ENCODE results near the gene WARS2.

WARS2 gene

DNA sequence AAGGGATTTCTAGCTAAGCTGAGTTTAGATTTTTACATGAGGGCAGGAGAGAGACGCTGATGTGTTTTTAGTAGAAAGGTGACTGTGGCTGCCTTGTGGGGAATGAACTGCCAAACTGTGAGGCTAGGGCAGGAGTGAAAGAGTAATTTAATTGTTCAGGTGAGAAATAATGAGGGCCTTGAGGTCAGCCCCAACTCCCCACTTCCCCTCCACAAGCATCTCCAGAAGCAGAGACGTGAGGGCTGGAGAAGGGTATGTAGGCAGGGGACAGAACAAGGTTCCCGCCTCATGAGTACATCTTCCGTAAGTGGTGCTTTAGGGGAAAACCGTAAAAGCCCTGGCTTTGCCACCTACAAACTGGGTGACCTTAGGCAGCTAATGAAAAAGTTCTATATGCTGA lies 70.8 kb downstream of the WARS2 start:
- TF ChIP-seq EZH2 (IDR thresholded peaks at IDR 0.05; ENCODE audit: borderline replicate concordance, low read length) = no peak
- TF ChIP-seq, protein P1, sequence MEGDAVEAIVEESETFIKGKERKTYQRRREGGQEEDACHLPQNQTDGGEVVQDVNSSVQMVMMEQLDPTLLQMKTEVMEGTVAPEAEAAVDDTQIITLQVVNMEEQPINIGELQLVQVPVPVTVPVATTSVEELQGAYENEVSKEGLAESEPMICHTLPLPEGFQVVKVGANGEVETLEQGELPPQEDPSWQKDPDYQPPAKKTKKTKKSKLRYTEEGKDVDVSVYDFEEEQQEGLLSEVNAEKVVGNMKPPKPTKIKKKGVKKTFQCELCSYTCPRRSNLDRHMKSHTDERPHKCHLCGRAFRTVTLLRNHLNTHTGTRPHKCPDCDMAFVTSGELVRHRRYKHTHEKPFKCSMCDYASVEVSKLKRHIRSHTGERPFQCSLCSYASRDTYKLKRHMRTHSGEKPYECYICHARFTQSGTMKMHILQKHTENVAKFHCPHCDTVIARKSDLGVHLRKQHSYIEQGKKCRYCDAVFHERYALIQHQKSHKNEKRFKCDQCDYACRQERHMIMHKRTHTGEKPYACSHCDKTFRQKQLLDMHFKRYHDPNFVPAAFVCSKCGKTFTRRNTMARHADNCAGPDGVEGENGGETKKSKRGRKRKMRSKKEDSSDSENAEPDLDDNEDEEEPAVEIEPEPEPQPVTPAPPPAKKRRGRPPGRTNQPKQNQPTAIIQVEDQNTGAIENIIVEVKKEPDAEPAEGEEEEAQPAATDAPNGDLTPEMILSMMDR (IDR thresholded peaks at IDR 0.05; ENCODE audit: low read length) = no peak
- H3K27me3 ChIP-seq (ENCODE audit: insufficient read depth, low read length) = no peaks in the 10 kb centered on the region
- H3K27ac ChIP-seq (ENCODE audit: low read depth, low read length, poor library complexity, severe bottlenecking) = no peak overlapping the region
- H3K9me2 ChIP-seq (ENCODE audit: low read depth, low read length) = no peaks in the 10 kb centered on the region
- no peak overlapping the region for H3K4me3 ChIP-seq (ENCODE audit: low read depth, low read length, poor library complexity, severe bottlenecking)
- no peaks in the 10 kb centered on the region for H3K9me3 ChIP-seq (ENCODE audit: low read length)
- no peaks in the 10 kb centered on the region for H3K4me1 ChIP-seq (ENCODE audit: insufficient read depth, low read length, severe bottlenecking)
- H2AFZ ChIP-seq (ENCODE audit: low read length) = no peak overlapping the region
- no peaks in the 10 kb centered on the region for H4K20me1 ChIP-seq (ENCODE audit: insufficient read depth, low read length)
- H3K79me2 ChIP-seq (ENCODE audit: insufficient read depth, low read length) = no peaks in the 10 kb centered on the region
- H3F3A ChIP-seq (ENCODE audit: insufficient read depth, low read length) = no peaks in the 10 kb centered on the region
- no peak overlapping the region for H3K4me2 ChIP-seq (ENCODE audit: low read length)
- no peaks in the 10 kb centered on the region for H3K36me3 ChIP-seq (ENCODE audit: insufficient read depth, low read length)
- no peak overlapping the region for H3K9ac ChIP-seq (ENCODE audit: low read length)

DNA sequence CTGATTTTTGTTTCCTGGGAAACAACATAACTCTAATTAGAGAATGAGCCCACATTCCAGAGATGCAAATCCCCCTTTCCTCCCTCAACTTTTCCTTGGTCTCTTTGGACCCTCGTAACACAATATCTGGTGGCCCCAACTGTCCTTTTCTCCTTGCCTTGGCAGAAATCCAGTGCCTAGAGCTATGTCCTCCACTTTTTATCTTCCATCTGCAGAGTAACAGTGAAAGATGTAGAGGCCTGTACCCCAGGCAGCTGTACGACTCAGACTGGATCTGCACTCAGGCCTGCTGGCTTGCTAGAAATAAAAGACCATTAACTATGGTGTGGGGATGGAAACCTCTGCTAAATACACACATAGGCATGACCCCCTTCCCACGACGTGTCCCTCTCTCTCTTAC lies 72.0 kb downstream of the WARS2 start:
- Histone ChIP-seq H3K9me3 (ENCODE audit: low read length) (no peaks in the 10 kb centered on the region), H3F3A (ENCODE audit: insufficient read depth, low read length) (no peaks in the 10 kb centered on the region), H3K79me2 (ENCODE audit: insufficient read depth, low read length) (no peaks in the 10 kb centered on the region), H3K9ac (ENCODE audit: low read length) (no peak overlapping the region), H3K4me2 (ENCODE audit: low read length) (no peak overlapping the region), H3K4me1 (ENCODE audit: insufficient read depth, low read length, severe bottlenecking) (no peaks in the 10 kb centered on the region), H4K20me1 (ENCODE audit: insufficient read depth, low read length) (no peaks in the 10 kb centered on the region), H3K36me3 (ENCODE audit: insufficient read depth, low read length) (no peaks in the 10 kb centered on the region), H3K27me3 (ENCODE audit: insufficient read depth, low read length) (no peaks in the 10 kb centered on the region), H3K9me2 (ENCODE audit: low read depth, low read length) (no peaks in the 10 kb centered on the region), H3K4me3 (ENCODE audit: low read depth, low read length, poor library complexity, severe bottlenecking) (no peak overlapping the region), H2AFZ (ENCODE audit: low read length) (no peak overlapping the region), H3K27ac (ENCODE audit: low read depth, low read length, poor library complexity, severe bottlenecking) (no peak overlapping the region)
- TF ChIP-seq, protein P1 (IDR thresholded peaks at IDR 0.05; ENCODE audit: low read length) = no peak
- TF ChIP-seq EZH2 (IDR thresholded peaks at IDR 0.05; ENCODE audit: borderline replicate concordance, low read length) = no peak

DNA sequence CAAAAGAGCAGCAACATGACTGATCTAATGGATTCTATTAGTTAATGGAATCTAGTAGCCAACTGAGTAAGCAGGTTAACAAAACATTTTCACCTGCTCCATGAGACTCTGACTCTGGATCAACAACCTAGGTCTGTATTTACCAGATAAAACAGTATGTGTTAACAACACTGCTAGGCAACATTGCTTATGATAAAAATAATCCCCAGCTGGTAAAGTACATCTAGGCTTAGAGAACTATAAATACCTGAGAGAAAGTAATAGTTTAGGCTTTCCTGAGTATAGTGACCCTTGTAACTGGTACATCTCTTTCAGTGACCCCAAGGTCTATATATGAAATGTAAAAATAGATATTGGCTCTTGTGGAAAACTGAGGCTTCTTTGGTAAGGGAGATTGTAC lies 78.8 kb downstream of the WARS2 start:
- Histone ChIP-seq H3K27ac (ENCODE audit: low read depth, low read length, poor library complexity, severe bottlenecking) (no peak overlapping the region), H3K4me3 (ENCODE audit: low read depth, low read length, poor library complexity, severe bottlenecking) (no peak overlapping the region), H3K4me2 (ENCODE audit: low read length) (no peak overlapping the region), H3K9me2 (ENCODE audit: low read depth, low read length) (no peaks in the 10 kb centered on the region), H4K20me1 (ENCODE audit: insufficient read depth, low read length) (no peaks in the 10 kb centered on the region), H3K9me3 (ENCODE audit: low read length) (no peaks in the 10 kb centered on the region), H3K27me3 (ENCODE audit: insufficient read depth, low read length) (no peaks in the 10 kb centered on the region), H3K4me1 (ENCODE audit: insufficient read depth, low read length, severe bottlenecking) (no peaks in the 10 kb centered on the region), H3F3A (ENCODE audit: insufficient read depth, low read length) (no peaks in the 10 kb centered on the region), H3K36me3 (ENCODE audit: insufficient read depth, low read length) (no peaks in the 10 kb centered on the region), H3K9ac (ENCODE audit: low read length) (no peak overlapping the region), H3K79me2 (ENCODE audit: insufficient read depth, low read length) (no peaks in the 10 kb centered on the region), H2AFZ (ENCODE audit: low read length) (no peak overlapping the region)
- TF ChIP-seq, protein P1 (IDR thresholded peaks at IDR 0.05; ENCODE audit: low read length) = no peak
- TF ChIP-seq EZH2 (IDR thresholded peaks at IDR 0.05; ENCODE audit: borderline replicate concordance, low read length) = no peak

Measured in OCI-LY1 (cell line).